HepG2 (cell line): Measurements from ENCODE around the gene VNN1. TPM values are rescaled to one million over a fixed set of nuclear protein-coding genes. Genes with fewer than 3 reads are reported as not detected.

Experiments
- AHDC1 ChIP-seq: sonication (generic); formaldehyde crosslinking; IDR thresholded peaks from 2 replicates; pipeline ENCODE4 v1.5.1; 2020; ENCODE audit warnings: mild to moderate bottlenecking, missing genetic modification reagents, borderline replicate concordance
- ATF7 ChIP-seq, 2 experiments: fragments of 450-650 bp in 1 of 2; sonication (generic) in 1 of 2; formaldehyde crosslinking in 1 of 2; IDR thresholded peaks; 2 replicates each; pipeline versions ENCODE4 v1.4.0 to v1.6.1; 2016 to 2020; ENCODE audit warnings: antibody characterized with exemption in 1 of 2, mild to moderate bottlenecking in 1 of 2, missing genetic modification reagents in 1 of 2
- CEBPB ChIP-seq: IDR thresholded peaks from 2 replicates; pipeline ENCODE4 v1.6.1; 2011; ENCODE audit warnings: low read depth, low read length, improper control_type of control experiment, borderline replicate concordance
- CREB1 ChIP-seq, 2 experiments: fragments of 450-650 bp in 1 of 2; IDR thresholded peaks; 2 replicates each; pipeline ENCODE4 v1.6.1; 2016 to 2017; ENCODE audit warnings: control low read depth in 1 of 2, mild to moderate bottlenecking in 1 of 2, missing compliant biosample characterization in 1 of 2, missing genetic modification characterization in 1 of 2
- ETV5 ChIP-seq: IDR thresholded peaks from 2 replicates; pipeline ENCODE4 v1.6.1; 2018; ENCODE audit warnings: missing biosample characterization, missing genetic modification reagents, inconsistent platforms, borderline replicate concordance
- FOXA1 ChIP-seq, 2 experiments: fragments of 450-650 bp in 1 of 2; sonication (generic) in 1 of 2; formaldehyde crosslinking in 1 of 2; IDR thresholded peaks; 2 replicates each; pipeline versions ENCODE4 v1.4.0 to v1.6.1; 2016 to 2020; ENCODE audit warnings: missing genetic modification reagents in 1 of 2
- FOXA3 ChIP-seq: IDR thresholded peaks from 2 replicates; pipeline ENCODE4 v1.6.1; 2016; ENCODE audit warnings: missing genetic modification reagents, missing compliant biosample characterization
- HOMEZ ChIP-seq: IDR thresholded peaks from 2 replicates; pipeline ENCODE4 v1.6.1; 2016; ENCODE audit warnings: low read depth
- HOXA3 ChIP-seq: sonication (generic); formaldehyde crosslinking; IDR thresholded peaks from 2 replicates; pipeline ENCODE4 v1.5.0; 2020; ENCODE audit warnings: missing genetic modification reagents
- MAFF ChIP-seq: IDR thresholded peaks from 2 replicates; pipeline ENCODE4 v1.6.1; 2011; ENCODE audit warnings: low read depth, low read length, improper control_type of control experiment
- MAFK ChIP-seq, 2 experiments: IDR thresholded peaks in 1 of 2; conservative IDR thresholded peaks in 1 of 2; 2 replicates each; pipeline ENCODE4 v1.6.1; 2011; ENCODE audit warnings: improper control_type of control experiment in 2 of 2, low read length in 2 of 2
- MED1 ChIP-seq: sonication (generic); formaldehyde crosslinking; IDR thresholded peaks from 2 replicates; pipeline ENCODE4 v1.4.0; 2020; ENCODE audit warnings: missing genetic modification reagents
- NFIC ChIP-seq: IDR thresholded peaks from 2 replicates; pipeline ENCODE4 v1.6.1; 2012; ENCODE audit warnings: mild to moderate bottlenecking, low read length, inconsistent platforms
- NFKBIZ ChIP-seq: IDR thresholded peaks from 2 replicates; pipeline ENCODE4 v1.6.1; 2018; ENCODE audit warnings: missing genetic modification reagents, missing compliant biosample characterization
- RXRB ChIP-seq: IDR thresholded peaks from 2 replicates; pipeline ENCODE4 v1.6.1; 2016; ENCODE audit warnings: borderline replicate concordance, missing genetic modification reagents, missing compliant biosample characterization
- SOX5 ChIP-seq: IDR thresholded peaks from 2 replicates; pipeline ENCODE4 v1.6.1; 2016; ENCODE audit warnings: borderline replicate concordance
- ZBTB38 ChIP-seq: sonication (generic); formaldehyde crosslinking; IDR thresholded peaks from 2 replicates; pipeline ENCODE4 v1.5.1; 2020; ENCODE audit warnings: mild to moderate bottlenecking, missing genetic modification reagents
- ZNF546 ChIP-seq: sonication (generic); formaldehyde crosslinking; conservative IDR thresholded peaks from 2 replicates; pipeline ENCODE4 v1.8.1; 2023; ENCODE audit warnings: mild to moderate bottlenecking, missing genetic modification reagents
- polyA plus RNA-seq, 8 experiments: library from polyadenylated mRNA; depleted of rRNA in 3 of 8; stranded (reverse) in 7 of 8; unstranded in 1 of 8; fragments of >200 nt; fragmentation: Illumina TruSeq in 4 of 8; extraction: Trizol in 4 of 8; gene quantifications; 2 replicates each; pipeline versions ENCODE4 v1.2.1 to v1.2.3, GENCODE V29; 2011 to 2016; ENCODE audit warnings: low read depth in 4 of 8, missing spikeins in 1 of 8, mixed read lengths in 1 of 8; ENCODE audit not compliant: insufficient read depth in 1 of 8
- total RNA-seq, 5 experiments: library from RNA; depleted of rRNA; stranded (reverse); fragments of >200 nt; fragmentation: Illumina TruSeq; extraction: Trizol; gene quantifications; 2 replicates each; pipeline ENCODE4 v1.2.3, GENCODE V29; 2016; ENCODE audit warnings: low read depth in 1 of 5
- TF ChIP-seq, protein P1 (sequence below): IDR thresholded peaks from 2 replicates; pipeline ENCODE4 v1.4.0; 2020; ENCODE audit warnings: mild to moderate bottlenecking, missing genetic modification reagents

VNN1 gene
- total and polyA plus RNA-seq, 2 of the 13 experiments (the other 11 are each of a cell fraction or from before 2014, with no cell fraction given), result 0.62 to 4.0 TPM

DNA sequence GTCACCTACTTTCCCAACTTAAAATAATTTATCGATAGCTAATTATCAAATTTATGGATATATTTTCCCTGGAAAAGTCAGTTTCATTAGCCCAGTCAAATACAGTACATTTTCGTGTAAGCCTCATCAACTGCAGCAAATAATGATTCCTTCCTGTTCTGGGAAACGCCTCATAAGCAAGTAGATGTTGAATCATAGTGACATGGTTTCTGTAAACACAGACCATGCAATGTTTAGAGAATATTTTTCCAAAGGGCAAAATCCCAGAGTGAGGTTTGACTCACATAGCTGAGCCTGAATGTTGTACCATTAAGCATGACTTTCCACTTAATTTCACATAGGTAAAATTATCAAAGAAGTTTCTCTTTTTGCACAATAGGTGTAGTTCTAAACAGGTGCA lies 16.7 kb upstream of the VNN1 start (continued):
- TF ChIP-seq, protein P1, sequence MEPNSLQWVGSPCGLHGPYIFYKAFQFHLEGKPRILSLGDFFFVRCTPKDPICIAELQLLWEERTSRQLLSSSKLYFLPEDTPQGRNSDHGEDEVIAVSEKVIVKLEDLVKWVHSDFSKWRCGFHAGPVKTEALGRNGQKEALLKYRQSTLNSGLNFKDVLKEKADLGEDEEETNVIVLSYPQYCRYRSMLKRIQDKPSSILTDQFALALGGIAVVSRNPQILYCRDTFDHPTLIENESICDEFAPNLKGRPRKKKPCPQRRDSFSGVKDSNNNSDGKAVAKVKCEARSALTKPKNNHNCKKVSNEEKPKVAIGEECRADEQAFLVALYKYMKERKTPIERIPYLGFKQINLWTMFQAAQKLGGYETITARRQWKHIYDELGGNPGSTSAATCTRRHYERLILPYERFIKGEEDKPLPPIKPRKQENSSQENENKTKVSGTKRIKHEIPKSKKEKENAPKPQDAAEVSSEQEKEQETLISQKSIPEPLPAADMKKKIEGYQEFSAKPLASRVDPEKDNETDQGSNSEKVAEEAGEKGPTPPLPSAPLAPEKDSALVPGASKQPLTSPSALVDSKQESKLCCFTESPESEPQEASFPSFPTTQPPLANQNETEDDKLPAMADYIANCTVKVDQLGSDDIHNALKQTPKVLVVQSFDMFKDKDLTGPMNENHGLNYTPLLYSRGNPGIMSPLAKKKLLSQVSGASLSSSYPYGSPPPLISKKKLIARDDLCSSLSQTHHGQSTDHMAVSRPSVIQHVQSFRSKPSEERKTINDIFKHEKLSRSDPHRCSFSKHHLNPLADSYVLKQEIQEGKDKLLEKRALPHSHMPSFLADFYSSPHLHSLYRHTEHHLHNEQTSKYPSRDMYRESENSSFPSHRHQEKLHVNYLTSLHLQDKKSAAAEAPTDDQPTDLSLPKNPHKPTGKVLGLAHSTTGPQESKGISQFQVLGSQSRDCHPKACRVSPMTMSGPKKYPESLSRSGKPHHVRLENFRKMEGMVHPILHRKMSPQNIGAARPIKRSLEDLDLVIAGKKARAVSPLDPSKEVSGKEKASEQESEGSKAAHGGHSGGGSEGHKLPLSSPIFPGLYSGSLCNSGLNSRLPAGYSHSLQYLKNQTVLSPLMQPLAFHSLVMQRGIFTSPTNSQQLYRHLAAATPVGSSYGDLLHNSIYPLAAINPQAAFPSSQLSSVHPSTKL, result peak; percentile 84
- peak; percentile 22; the same call in 1 of the 2 replicates for TF ChIP-seq SOX5 (CRISPR knock-in tag)
- peak; percentile 88 for TF ChIP-seq HOMEZ (CRISPR knock-in tag)
- peak; percentile 47; the same call in 1 of the 2 replicates for TF ChIP-seq ETV5 (CRISPR knock-in tag)
- TF ChIP-seq CEBPB, result peak; percentile 23; the same call in 1 of the 2 replicates
- peak; percentile 45; the same call in 1 of the 2 replicates for TF ChIP-seq NFIC
- TF ChIP-seq ZNF546 (CRISPR knock-in tag), result no peak
- TF ChIP-seq HOXA3 (CRISPR knock-in tag), result no peak
- TF ChIP-seq NFKBIZ, result 0 out of 2 replicates have a peak, but pooled peaks have one; percentile 59
- TF ChIP-seq MAFK (conservative IDR thresholded peaks at IDR 0.05 in 1 of 2, IDR thresholded peaks at IDR 0.05 in 1 of 2; ENCODE audit: low read length in 2 of 2), result peak; percentile 35 to 43; a peak in 3 of 4 replicates
- TF ChIP-seq ZBTB38 (CRISPR knock-in tag), result no peak
- peak; percentile 91 for TF ChIP-seq AHDC1
- peak; percentile 61 for TF ChIP-seq RXRB
- TF ChIP-seq FOXA3 (CRISPR knock-in tag), result peak; percentile 93
- peak; percentile 33; the same call in 1 of the 2 replicates for TF ChIP-seq MED1 (CRISPR knock-in tag)
- TF ChIP-seq ATF7 (IDR thresholded peaks at IDR 0.05), result peak; percentile 15; the same call in 1 of the 2 replicates
- TF ChIP-seq ATF7 (CRISPR knock-in tag; IDR thresholded peaks at IDR 0.05), result no peak
- TF ChIP-seq MAFF, result peak; percentile 62
- peak; percentile 58; the same call in 1 of the 2 replicates for TF ChIP-seq CREB1 (IDR thresholded peaks at IDR 0.05)
- TF ChIP-seq CREB1 (CRISPR knock-in tag; IDR thresholded peaks at IDR 0.05), result peak; percentile 64
- peak; percentile 53; the same call in 1 of the 2 replicates for TF ChIP-seq FOXA1 (IDR thresholded peaks at IDR 0.05)
- no peak for TF ChIP-seq FOXA1 (CRISPR knock-in tag; IDR thresholded peaks at IDR 0.05)
